IMR-90 (cell line): ENCODE results near the gene PDZD2. TPM values are rescaled to one million over a fixed set of nuclear protein-coding genes. Genes with fewer than 3 reads are reported as not detected.

Source experiments
- ATAC-seq: fragments of 200-7000 bp; cut with Tn5 transposase; 2 replicates; pipeline ENCODE4 v1.9.1; 2020; ENCODE audit warnings: low read depth, mild to moderate bottlenecking, moderate library complexity
- BruUV-seq: library from RNA; stranded (reverse); fragments of 400-500 nt; replicated peaks from 2 replicates; lab custom pipeline; 2021; lab: Mats Ljungman, UMichigan
- CTCF ChIA-PET: fragments of 300-600 bp; formaldehyde crosslinking; extraction: SDS; loops from one replicate; lab custom pipeline; 2021; ENCODE audit warnings: antibody characterized with exemption; lab: Yijun Ruan, JAX
- POLR2A ChIA-PET: fragments of 300-600 bp; sonication (Branson Sonifier 250); formaldehyde crosslinking; loops from one replicate; lab custom pipeline; 2022; ENCODE audit warnings: antibody characterized with exemption; ENCODE audit not compliant: unreplicated experiment; lab: Charles Lee
- DNase-seq: peaks from one replicate; pipeline ENCODE4 v3.0.0; 2013
- H2AFZ ChIP-seq: replicated peaks from 2 replicates; pipeline ENCODE3; 2013; ENCODE audit warnings: low read length, mild to moderate bottlenecking; ENCODE audit not compliant: poor library complexity
- H2AK5ac ChIP-seq: 2 replicates; pipeline ENCODE4 v1.6.1; 2013; ENCODE audit warnings: low read depth, low read length, inconsistent platforms
- H2AK9ac ChIP-seq: replicated peaks from 2 replicates; pipeline ENCODE3; 2013; ENCODE audit warnings: mild to moderate bottlenecking, low read depth, low read length, moderate library complexity; ENCODE audit not compliant: poor library complexity
- H2BK120ac ChIP-seq: 2 replicates; pipeline ENCODE4 v1.6.1; 2013; ENCODE audit warnings: low read depth, low read length, inconsistent platforms
- H2BK15ac ChIP-seq: 3 replicates; pipeline ENCODE4 v1.6.1; 2013; ENCODE audit warnings: low read depth, low read length, inconsistent platforms
- H2BK20ac ChIP-seq: 2 replicates; pipeline ENCODE4 v1.6.1; 2013; ENCODE audit warnings: low read depth, mild to moderate bottlenecking, inconsistent platforms, low read length, moderate library complexity
- H2BK5ac ChIP-seq: 2 replicates; pipeline ENCODE4 v1.6.1; 2013; ENCODE audit warnings: mild to moderate bottlenecking, low read depth, low read length, inconsistent platforms; ENCODE audit not compliant: poor library complexity, severe bottlenecking
- H3K14ac ChIP-seq: replicated peaks from 2 replicates; pipeline ENCODE4 v1.6.1; 2013; ENCODE audit warnings: low read depth, low read length, inconsistent platforms
- H3K18ac ChIP-seq: 2 replicates; pipeline ENCODE4 v1.6.1; 2013; ENCODE audit warnings: low read depth, low read length, control low read depth
- H3K23ac ChIP-seq: 2 replicates; pipeline ENCODE4 v1.6.1; 2013; ENCODE audit warnings: low read depth, low read length, inconsistent platforms
- H3K27ac ChIP-seq: 2 replicates; pipeline ENCODE4 v1.5.1; 2013; ENCODE audit warnings: mild to moderate bottlenecking, control low read depth, low read length; ENCODE audit not compliant: insufficient read depth
- H3K27me3 ChIP-seq: 2 replicates; pipeline ENCODE4 v1.6.1; 2013; ENCODE audit warnings: low read length; ENCODE audit not compliant: control insufficient read depth, insufficient read depth
- H3K36me3 ChIP-seq: 2 replicates; pipeline ENCODE4 v1.6.1; 2013; ENCODE audit warnings: low read length, mixed read lengths; ENCODE audit not compliant: control insufficient read depth, insufficient read depth
- H3K4ac ChIP-seq: 2 replicates; pipeline ENCODE4 v1.6.1; 2013; ENCODE audit warnings: low read depth, low read length, inconsistent platforms
- H3K4me1 ChIP-seq: 2 replicates; pipeline ENCODE4 v1.6.1; 2013; ENCODE audit warnings: low read length, mixed read lengths; ENCODE audit not compliant: control insufficient read depth, insufficient read depth
- H3K4me2 ChIP-seq: 2 replicates; pipeline ENCODE4 v1.6.1; 2013; ENCODE audit warnings: low read depth, mild to moderate bottlenecking, control low read depth, low read length, moderate library complexity
- H3K4me3 ChIP-seq: 2 replicates; pipeline ENCODE4 v1.5.1; 2013; ENCODE audit warnings: low read depth, mild to moderate bottlenecking, control low read depth, low read length, moderate library complexity; ENCODE audit not compliant: insufficient read depth
- H3K56ac ChIP-seq: 2 replicates; pipeline ENCODE4 v1.6.1; 2013; ENCODE audit warnings: low read length, inconsistent platforms; ENCODE audit not compliant: insufficient read depth; ENCODE audit errors: extremely low read depth
- H3K79me1 ChIP-seq, 2 experiments: 2 replicates each; pipeline ENCODE4 v1.6.1; 2013; ENCODE audit warnings: low read length in 2 of 2, inconsistent platforms in 1 of 2, low read depth in 1 of 2
- H3K9ac ChIP-seq: 2 replicates; pipeline ENCODE4 v1.6.1; 2013; ENCODE audit warnings: low read depth, low read length, control low read depth
- H3K9me1 ChIP-seq: 2 replicates; pipeline ENCODE4 v1.6.1; 2013; ENCODE audit warnings: low read length, inconsistent platforms; ENCODE audit not compliant: insufficient read depth
- H3K9me3 ChIP-seq: 2 replicates; pipeline ENCODE4 v1.6.1; 2013; ENCODE audit warnings: low read length; ENCODE audit not compliant: control insufficient read depth, insufficient read depth
- H4K20me1 ChIP-seq: 2 replicates; pipeline ENCODE4 v1.6.1; 2013; ENCODE audit warnings: low read length, inconsistent platforms; ENCODE audit not compliant: insufficient read depth
- H4K5ac ChIP-seq: 2 replicates; pipeline ENCODE4 v1.6.1; 2013; ENCODE audit warnings: mild to moderate bottlenecking, low read depth, low read length, control low read depth
- H4K8ac ChIP-seq, 2 experiments: 2 replicates each; pipeline ENCODE4 v1.6.1; 2013; ENCODE audit warnings: low read depth in 2 of 2, low read length in 2 of 2, control low read depth in 1 of 2, inconsistent platforms in 1 of 2
- H4K91ac ChIP-seq: 2 replicates; pipeline ENCODE4 v1.6.1; 2013; ENCODE audit warnings: low read depth, low read length, inconsistent platforms; ENCODE audit not compliant: insufficient read depth
- BHLHE40 ChIP-seq: fragments of 150-350 bp; IDR thresholded peaks from 2 replicates; pipeline ENCODE4 v1.6.1; 2016; ENCODE audit warnings: mild to moderate bottlenecking, low read depth, low read length
- CEBPB ChIP-seq: IDR thresholded peaks from 2 replicates; pipeline ENCODE4 v1.6.1; 2012; ENCODE audit warnings: low read depth, low read length, improper control_type of control experiment
- CHD1 ChIP-seq: IDR thresholded peaks from 2 replicates; pipeline ENCODE4 v1.6.1; 2012; ENCODE audit warnings: low read depth, low read length, improper control_type of control experiment
- FOS ChIP-seq: fragments of 150-350 bp; IDR thresholded peaks from 2 replicates; pipeline ENCODE4 v1.6.1; 2016; ENCODE audit warnings: low read depth, low read length
- MAFK ChIP-seq: IDR thresholded peaks from 2 replicates; pipeline ENCODE4 v1.6.1; 2012; ENCODE audit warnings: low read depth, low read length, improper control_type of control experiment
- MAZ ChIP-seq: IDR thresholded peaks from 2 replicates; pipeline ENCODE4 v1.6.1; 2012; ENCODE audit warnings: low read depth, mild to moderate bottlenecking, low read length, improper control_type of control experiment, moderate library complexity, borderline replicate concordance
- MXI1 ChIP-seq: IDR thresholded peaks from 2 replicates; pipeline ENCODE4 v1.6.1; 2012; ENCODE audit warnings: low read depth, mild to moderate bottlenecking, low read length, moderate library complexity, borderline replicate concordance
- NFE2L2 ChIP-seq: fragments of 150-350 bp; IDR thresholded peaks from 2 replicates; pipeline ENCODE4 v1.6.1; 2016; ENCODE audit warnings: low read depth, mild to moderate bottlenecking, low read length
- POLR2A ChIP-seq: IDR thresholded peaks from 2 replicates; pipeline ENCODE4 v1.6.1; 2012; ENCODE audit warnings: mild to moderate bottlenecking, low read depth, low read length
- RAD21 ChIP-seq: IDR thresholded peaks from 2 replicates; pipeline ENCODE4 v1.6.1; 2012; ENCODE audit warnings: low read length, improper control_type of control experiment
- RCOR1 ChIP-seq: IDR thresholded peaks from 2 replicates; pipeline ENCODE4 v1.6.1; 2012; ENCODE audit warnings: mild to moderate bottlenecking, low read length, improper control_type of control experiment; ENCODE audit not compliant: insufficient replicate concordance
- RFX5 ChIP-seq: IDR thresholded peaks from 2 replicates; pipeline ENCODE4 v1.8.0; 2012; ENCODE audit warnings: low read depth, mild to moderate bottlenecking, low read length, moderate library complexity
- SMC3 ChIP-seq: fragments of 150-350 bp; IDR thresholded peaks from 2 replicates; pipeline ENCODE4 v1.6.1; 2016; ENCODE audit warnings: low read depth, mild to moderate bottlenecking, antibody characterized with exemption, low read length, moderate library complexity
- WGBS, 2 experiments: methylation state at CpG; one replicate each; pipeline versions ENCODE4 v1.1.5 to v1.1.7; 2013; ENCODE audit warnings: missing lambda C conversion rate in 2 of 2; ENCODE audit not compliant: insufficient read length in 1 of 2; ENCODE audit errors: extremely low coverage in 2 of 2; 5-methylcytosine and 5-hydroxymethylcytosine counted together
- dilution Hi-C: fragments of 300-500 bp; cut with HindIII; formaldehyde crosslinking; loops from one replicate; pipeline ENCODE4 v1.14.3; 2018; ENCODE audit warnings: low sequenced_read_pairs; ENCODE audit not compliant: unreplicated experiment
- in situ Hi-C: fragments of 300-500 bp; cut with MboI; formaldehyde crosslinking; loops from 3 replicates; pipeline ENCODE4 v1.14.3; 2019; ENCODE audit warnings: low sequenced_read_pairs, inconsistent platforms, mixed read lengths
- intact Hi-C: fragments of 100-400 bp; cut with micrococcal nuclease; formaldehyde crosslinking; loops from 2 replicates; pipeline ENCODE4 v1.10.0; 2022
- polyA plus RNA-seq, 3 experiments: library from polyadenylated mRNA; depleted of rRNA; stranded (reverse); fragments of >200 nt; gene quantifications; 2 replicates each; pipeline ENCODE4 v1.2.3, GENCODE V29; 2012; ENCODE audit warnings: low replicate concordance in 1 of 3
- total RNA-seq: library from RNA; depleted of rRNA; stranded (reverse); fragments of >200 nt; gene quantifications from 2 replicates; pipeline ENCODE4 v1.2.3, GENCODE V29; 2012
- TF ChIP-seq, protein P1 (sequence below): conservative IDR thresholded peaks from 2 replicates; pipeline ENCODE4 v1.5.1; 2012; ENCODE audit warnings: mild to moderate bottlenecking, low read depth, low read length, improper control_type of control experiment
- TF ChIP-seq, protein P2 (sequence below): fragments of 150-350 bp; IDR thresholded peaks from 2 replicates; pipeline ENCODE4 v1.6.1; 2016; ENCODE audit warnings: low read depth, mild to moderate bottlenecking, low read length, moderate library complexity, borderline replicate concordance

Gene PDZD2
- total and polyA plus RNA-seq, 2 of the 4 experiments (the other 2 are of a cell fraction): under 0.01 to 0.02 TPM

DNA sequence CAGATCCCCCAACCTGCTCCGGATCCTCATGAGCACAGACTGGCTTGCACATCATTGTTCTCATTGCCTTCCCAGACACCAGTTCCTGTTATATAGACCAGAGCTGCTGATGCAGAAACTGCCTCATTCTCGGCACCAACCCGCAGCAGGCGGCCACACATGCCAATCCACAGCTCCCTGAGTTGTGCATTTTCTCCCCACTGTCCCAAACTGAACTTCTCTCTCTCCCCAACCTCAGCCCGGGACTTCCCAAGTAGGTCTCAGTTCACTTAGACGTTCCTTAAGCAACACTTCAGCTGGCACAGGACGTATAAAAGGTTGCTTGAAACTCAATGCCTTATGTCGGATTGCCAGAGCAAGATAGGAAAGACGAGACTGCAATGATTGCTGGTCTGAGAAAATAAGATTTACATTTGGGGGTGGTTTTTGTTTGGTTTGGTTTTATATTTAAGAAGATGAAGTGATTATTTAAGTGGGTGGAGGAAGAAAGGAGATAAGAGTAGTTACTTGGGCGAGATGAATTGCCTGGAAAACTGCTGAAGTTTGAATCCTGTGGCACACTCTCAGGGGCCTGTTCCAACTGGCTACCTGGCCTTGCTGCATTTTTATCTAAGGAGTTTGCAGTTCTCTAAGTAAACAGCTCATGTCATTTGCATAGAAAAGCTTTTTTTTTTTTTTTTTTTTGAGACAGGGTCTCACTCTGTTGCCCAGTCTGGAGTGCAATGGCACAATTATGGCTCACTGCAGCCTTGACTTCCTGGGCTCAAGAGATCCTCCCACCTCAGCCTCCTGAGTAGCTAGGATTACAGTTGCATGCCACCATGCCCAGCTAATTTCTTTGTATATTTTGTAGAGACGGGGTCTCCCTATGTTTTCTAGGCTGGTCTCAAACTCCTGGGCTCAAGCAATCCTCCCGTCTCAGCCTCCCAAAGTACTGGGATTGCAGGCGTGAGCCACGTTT lies 379.8 kb downstream of the PDZD2 start:
- no peaks in the 10 kb centered on the region for H3K9me3 ChIP-seq
- 94 to 100% methylated on average over 1 to 3 of the region's 14 CpGs for WGBS, 2 experiments
- H3K36me3 ChIP-seq: no peaks in the 10 kb centered on the region
- no peak overlapping the region for H3K14ac ChIP-seq
- no peak overlapping the region for H3K27ac ChIP-seq
- no peak; the same call in 1 of the 2 replicates for ATAC-seq
- H3K27me3 ChIP-seq: peaks cover 15% of the 10 kb centered on the region
- peaks cover 3% of the 10 kb centered on the region; the same call in 1 of the 2 replicates for H3K4me1 ChIP-seq
- no peak overlapping the region for H3K23ac ChIP-seq
- no peak overlapping the region for H4K91ac ChIP-seq
- ChIA-PET CTCF (interaction anchor here (0.7 to 1.1 kb wide), 2 partner anchors 8 to 10 kb away, joined by 3 read pairs; no protein-coding TSS in a partner anchor), POLR2A (no interaction called here)
- H3K4me2 ChIP-seq: no peak overlapping the region; the same call in 1 of the 2 replicates
- no peaks in the 10 kb centered on the region for H4K20me1 ChIP-seq
- no peak overlapping the region for H2AK9ac ChIP-seq
- intact Hi-C loops (no loop called here), in situ Hi-C loops (no loop called here), dilution Hi-C loops (no loop called here)
- H4K8ac ChIP-seq: no peak overlapping the region
- H3K9me1 ChIP-seq: no peaks in the 10 kb centered on the region
- no peak overlapping the region for H2BK15ac ChIP-seq
- no peak overlapping the region for H3K56ac ChIP-seq
- DNase-seq: no peak
- no peak overlapping the region for H2BK120ac ChIP-seq
- H3K9ac ChIP-seq: no peak overlapping the region
- peak overlapping the region; percentile 18 for H2AFZ ChIP-seq
- H3K4ac ChIP-seq: no peak overlapping the region
- no peak overlapping the region for H2BK20ac ChIP-seq
- H3K18ac ChIP-seq: no peak overlapping the region
- no peak overlapping the region for H2BK5ac ChIP-seq
- H2AK5ac ChIP-seq: no peak overlapping the region
- no TSS peak for BruUV-seq
- H4K5ac ChIP-seq: no peak overlapping the region
- no peak overlapping the region for H3K4me3 ChIP-seq
- H3K79me1 ChIP-seq: no peaks in the 10 kb centered on the region
- TF ChIP-seq CHD1 (no peak), SMC3 (no peak), BHLHE40 (no peak), RCOR1 (no peak), MAFK (no peak), RFX5 (no peak), MAZ (no peak), RAD21 (no peak), MXI1 (no peak), CEBPB (no peak), FOS (no peak), NFE2L2 (no peak), POLR2A (no peak)
- TF ChIP-seq, protein P1, sequence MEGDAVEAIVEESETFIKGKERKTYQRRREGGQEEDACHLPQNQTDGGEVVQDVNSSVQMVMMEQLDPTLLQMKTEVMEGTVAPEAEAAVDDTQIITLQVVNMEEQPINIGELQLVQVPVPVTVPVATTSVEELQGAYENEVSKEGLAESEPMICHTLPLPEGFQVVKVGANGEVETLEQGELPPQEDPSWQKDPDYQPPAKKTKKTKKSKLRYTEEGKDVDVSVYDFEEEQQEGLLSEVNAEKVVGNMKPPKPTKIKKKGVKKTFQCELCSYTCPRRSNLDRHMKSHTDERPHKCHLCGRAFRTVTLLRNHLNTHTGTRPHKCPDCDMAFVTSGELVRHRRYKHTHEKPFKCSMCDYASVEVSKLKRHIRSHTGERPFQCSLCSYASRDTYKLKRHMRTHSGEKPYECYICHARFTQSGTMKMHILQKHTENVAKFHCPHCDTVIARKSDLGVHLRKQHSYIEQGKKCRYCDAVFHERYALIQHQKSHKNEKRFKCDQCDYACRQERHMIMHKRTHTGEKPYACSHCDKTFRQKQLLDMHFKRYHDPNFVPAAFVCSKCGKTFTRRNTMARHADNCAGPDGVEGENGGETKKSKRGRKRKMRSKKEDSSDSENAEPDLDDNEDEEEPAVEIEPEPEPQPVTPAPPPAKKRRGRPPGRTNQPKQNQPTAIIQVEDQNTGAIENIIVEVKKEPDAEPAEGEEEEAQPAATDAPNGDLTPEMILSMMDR: no peak
- TF ChIP-seq, protein P2, sequence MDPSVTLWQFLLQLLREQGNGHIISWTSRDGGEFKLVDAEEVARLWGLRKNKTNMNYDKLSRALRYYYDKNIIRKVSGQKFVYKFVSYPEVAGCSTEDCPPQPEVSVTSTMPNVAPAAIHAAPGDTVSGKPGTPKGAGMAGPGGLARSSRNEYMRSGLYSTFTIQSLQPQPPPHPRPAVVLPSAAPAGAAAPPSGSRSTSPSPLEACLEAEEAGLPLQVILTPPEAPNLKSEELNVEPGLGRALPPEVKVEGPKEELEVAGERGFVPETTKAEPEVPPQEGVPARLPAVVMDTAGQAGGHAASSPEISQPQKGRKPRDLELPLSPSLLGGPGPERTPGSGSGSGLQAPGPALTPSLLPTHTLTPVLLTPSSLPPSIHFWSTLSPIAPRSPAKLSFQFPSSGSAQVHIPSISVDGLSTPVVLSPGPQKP: no peak
